ENCODE results near the gene CNTROB. TPM values are rescaled to one million over a fixed set of nuclear protein-coding genes. Genes with fewer than 3 reads are reported as not detected.
"Not testable (repeated sequence)": the region's sequence is repeated elsewhere in the genome, so short reads cannot be mapped to it uniquely, and the experiment has no call there.

The CNTROB gene
- total RNA-seq, 1 donor from 2014 or later: 25.4 TPM

DNA sequence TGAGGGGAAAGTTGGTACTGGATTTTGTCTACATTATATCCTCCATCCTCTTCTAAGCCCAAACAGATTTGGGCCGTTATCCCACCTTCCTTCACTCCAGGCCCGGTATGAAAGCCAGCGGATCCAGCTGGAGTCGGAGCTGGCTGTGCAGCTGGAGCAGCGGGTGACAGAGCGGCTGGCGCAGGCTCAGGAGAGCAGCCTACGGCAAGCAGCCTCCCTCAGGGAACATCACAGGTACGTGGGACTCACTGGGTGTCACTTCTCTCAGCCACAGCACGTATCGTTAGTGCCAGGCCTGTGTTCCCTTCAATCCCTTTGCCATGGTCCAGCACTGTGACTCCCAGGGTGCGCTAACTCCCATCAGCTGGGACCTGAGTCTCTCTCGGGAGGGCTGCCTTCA lies 11.3 kb downstream of the CNTROB start:
- DNase-seq: no peak

DNA sequence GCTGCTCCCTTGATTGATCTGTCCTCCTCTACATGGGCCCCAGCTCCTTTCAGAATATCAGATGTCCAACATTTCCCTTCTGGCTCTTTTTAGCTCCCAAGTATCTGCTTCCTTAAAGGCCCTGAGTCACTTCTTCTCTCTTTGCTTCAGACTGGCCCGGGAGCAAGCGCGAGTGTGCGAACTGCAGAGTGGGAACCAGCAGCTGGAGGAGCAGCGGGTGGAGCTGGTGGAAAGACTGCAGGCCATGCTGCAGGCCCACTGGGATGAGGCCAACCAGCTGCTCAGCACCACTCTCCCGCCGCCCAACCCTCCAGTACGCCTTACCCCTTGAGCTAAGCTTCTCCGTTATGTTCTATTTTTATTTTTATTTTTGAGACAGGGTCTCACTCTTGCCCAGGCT lies 12.3 kb downstream of the CNTROB start:
- no peak for DNase-seq

- DNase-seq: no peak
Observed at GRCh38 chr17:7945651-7946050, 13.6 kb downstream of the CNTROB start.

- DNase-seq: no peak
Observed at GRCh38 chr17:7946441-7946840, 14.4 kb downstream of the CNTROB start.

DNA sequence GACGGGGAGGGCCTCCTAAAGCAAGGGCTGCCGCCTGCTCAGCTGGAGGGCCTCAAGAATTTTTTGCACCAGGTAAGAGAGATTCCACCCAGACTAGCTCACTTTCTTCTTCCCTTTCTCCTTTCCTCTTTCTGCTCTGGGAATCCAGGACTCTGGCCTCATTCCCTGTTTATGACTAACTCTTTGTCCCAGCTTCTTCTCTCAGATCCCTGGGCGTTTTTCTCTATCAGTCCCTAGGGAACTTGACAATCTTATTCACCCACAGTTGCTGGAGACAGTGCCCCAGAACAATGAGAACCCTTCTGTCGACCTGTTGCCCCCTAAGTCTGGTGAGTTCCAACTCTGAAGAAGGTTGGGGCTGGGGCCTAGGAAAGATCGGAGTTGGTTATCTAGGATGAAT lies 15.6 kb downstream of the CNTROB start:
- no peak for DNase-seq

- no peak for DNase-seq
Observed at GRCh38 chr17:7950578-7950977, 18.6 kb downstream of the CNTROB start.

DNA sequence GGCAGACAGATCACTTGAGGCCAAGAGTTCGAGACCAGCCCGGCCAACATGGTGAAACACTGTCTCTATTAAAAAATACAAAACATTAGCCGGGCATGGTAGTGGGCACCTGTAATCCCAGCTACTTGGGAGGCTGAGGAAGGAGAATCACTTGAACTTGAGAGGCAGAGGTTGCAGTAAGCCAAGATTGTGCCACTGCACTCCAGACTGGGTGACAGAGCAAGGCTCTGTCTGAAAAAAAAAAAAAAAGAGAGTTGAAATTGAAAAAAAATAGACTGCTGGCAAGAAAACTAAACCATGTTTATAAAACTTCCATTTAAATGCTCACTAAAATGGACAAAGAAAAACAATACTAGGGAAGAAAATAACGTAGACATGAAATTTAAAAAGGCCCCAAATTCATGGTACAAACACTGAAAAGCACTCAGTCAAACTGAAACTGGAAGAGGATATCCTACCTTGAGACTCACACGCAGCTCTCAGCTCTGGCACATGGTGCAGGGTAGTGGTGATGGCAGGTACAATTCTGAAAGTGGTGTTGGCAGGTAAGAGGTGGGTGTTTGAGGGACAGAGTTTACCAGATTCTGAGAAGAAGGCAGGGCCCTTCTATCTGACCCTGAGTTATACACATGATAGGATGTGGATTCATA lies 19.3 kb downstream of the CNTROB start:
- no peak for DNase-seq

DNA sequence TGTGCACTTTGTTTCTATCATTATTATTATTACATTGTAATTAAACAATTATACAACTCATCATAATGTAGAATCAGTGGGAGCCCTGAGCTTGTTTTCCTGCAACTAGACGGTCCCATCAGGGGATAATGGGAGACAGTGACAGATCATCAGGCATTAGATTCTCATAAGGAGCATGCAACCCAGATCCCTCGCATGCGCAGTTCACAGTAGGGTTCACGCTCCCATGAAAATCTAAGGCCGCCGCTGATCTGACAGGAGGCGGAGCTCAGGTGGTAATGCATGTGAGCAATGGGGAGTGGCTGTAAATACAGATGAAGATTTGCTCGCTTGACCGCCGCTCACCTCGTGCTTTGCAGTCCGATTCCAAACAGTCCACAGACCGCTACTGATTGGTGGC lies 21.3 kb downstream of the CNTROB start:
- DNase-seq: not testable (repeated sequence)

GRCh38 chr17:7955414-7956227 lies 23.6 kb downstream of the CNTROB start:
- no peak for DNase-seq

DNA sequence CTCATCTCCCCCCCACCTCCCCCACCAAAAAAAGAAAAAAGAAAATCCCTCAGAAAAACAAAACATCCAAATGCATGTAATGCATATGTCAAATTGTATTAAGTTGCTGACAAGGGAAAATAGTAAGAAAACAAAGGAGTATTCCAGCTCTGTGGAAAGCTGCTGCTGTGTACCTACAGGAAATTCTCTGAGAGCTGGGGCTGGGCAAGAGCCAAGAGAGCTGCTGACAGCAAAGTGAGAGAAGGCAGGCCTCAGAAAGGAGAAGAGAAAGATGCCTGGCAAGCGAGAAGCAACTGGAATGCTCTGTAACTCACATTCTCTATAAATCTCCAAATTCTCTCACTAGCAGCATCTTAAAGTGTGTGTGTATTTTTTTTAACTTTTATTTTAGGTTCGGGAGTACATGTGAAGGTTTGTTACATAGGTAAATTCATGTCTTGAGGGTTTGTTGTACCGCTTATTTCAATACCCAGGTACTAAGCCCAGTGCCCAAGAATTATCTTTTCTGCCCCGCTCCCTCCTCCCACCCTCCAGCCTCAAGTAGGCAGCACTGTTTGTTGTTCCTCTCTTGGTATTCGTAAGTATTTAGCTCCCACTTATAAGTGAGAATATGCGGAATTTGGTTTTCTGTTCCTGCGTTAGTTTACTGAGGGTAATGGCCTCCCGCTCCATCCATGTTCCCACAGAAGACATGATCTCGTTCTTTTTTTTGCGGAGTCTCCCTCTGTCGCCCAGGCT lies 24.4 kb downstream of the CNTROB start:
- DNase-seq: no peak

- DNase-seq: no peak
Observed at GRCh38 chr17:7959503-7960253, 27.7 kb downstream of the CNTROB start.

DNA sequence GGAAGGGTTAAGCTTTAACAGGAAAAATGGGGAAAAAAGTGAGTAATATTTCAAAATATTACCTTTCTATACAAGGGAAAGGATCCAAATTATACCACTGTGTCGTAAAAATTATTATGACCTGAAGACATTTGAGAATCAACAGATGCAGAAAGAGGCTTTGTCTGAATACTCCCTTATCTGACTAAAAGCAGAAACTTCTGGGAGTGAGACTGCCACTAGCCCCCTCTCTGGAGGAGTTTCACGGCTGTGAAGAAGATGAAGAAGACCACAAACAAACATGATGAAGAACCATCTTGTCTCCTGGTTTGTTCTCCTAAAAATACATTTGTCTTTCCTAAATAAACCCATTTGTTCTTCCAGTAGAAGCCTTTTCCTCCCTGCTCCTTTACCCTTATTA lies 29.4 kb downstream of the CNTROB start:
- no peak for DNase-seq

GRCh38 chr17:7967751-7968150 lies 35.7 kb downstream of the CNTROB start:
- no peak for DNase-seq

GRCh38 chr17:7969433-7969832 lies 37.4 kb downstream of the CNTROB start:
- no peak for DNase-seq

GRCh38 chr17:7971651-7972050 lies 39.6 kb downstream of the CNTROB start:
- no peak for DNase-seq

GRCh38 chr17:7972131-7972785 lies 40.3 kb downstream of the CNTROB start:
- no peak for DNase-seq

- no peak for DNase-seq
Observed at GRCh38 chr17:7974638-7975131, 42.7 kb downstream of the CNTROB start.

DNA sequence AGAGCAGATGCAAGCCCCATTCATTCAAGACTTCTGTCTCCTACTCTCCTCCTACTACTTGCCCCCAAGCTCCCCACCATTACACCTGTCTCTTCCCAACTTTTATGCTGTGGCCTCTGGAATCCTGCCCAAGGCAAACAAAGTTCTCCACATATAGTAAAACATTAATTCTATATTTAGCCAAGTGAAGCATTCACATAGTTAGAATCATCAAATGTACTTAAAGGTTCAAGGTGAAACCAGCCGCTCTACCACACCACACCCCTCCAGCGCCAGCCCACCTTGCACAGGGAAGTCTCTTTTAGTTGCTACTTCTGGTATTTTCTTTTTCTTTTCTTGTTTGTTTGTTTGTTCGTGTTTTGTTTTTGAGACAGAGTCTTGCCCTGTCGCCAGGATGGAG lies 45.0 kb downstream of the CNTROB start:
- no peak for DNase-seq

DNA sequence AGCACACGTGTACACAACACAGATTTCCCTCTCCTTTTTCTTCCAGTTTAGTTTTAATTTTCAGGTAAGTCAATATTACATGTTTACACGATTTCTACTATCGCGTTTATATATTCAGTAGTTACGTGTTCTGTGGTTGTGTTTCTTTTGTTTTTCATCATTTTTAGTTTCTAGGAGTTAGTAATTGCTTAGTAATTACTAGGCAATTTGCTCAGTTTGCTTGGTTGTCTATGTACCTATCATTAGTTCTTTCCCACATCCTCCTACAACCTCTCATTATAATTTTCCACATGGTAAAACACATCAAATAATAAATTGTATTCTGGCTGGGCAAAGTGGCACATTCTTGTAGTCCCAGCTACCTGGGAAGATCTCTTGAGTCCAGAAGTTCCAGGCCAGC lies 45.8 kb downstream of the CNTROB start:
- no peak for DNase-seq

DNA sequence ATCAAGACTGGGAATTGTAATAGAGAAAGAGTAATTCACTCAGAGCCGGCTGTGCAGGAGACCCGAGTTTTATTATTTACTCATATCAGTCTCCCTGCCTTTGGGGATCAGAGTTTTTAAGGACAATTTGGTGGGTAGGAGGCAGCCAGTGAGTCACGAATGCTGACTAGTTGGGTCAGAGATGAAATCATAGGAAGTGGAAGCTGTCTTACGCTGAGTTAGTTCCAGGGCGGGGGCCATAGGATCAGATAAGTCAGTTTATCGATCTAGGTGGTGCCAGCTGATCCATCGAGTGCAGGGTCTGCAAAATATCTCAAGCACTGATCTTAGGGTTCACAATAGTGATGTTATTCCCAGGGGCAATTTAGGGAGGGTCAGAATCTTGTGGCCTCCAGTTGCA lies 50.2 kb downstream of the CNTROB start:
- DNase-seq: no peak

GRCh38 chr17:7982666-7983065 lies 50.7 kb downstream of the CNTROB start:
- no peak for DNase-seq

- no peak for DNase-seq
Observed at GRCh38 chr17:7984904-7985303, 52.9 kb downstream of the CNTROB start.
